ENCODE measurements around the gene WRAP73. TPM values are rescaled to one million over a fixed set of nuclear protein-coding genes. Genes with fewer than 3 reads are reported as not detected.
A peak's percentile ranks its signal among the peaks of the same experiment; 100 is the strongest.

The WRAP73 gene
- polyA plus RNA-seq (2012; ENCODE audit: insufficient read depth, insufficient read length): 71.2 TPM

DNA sequence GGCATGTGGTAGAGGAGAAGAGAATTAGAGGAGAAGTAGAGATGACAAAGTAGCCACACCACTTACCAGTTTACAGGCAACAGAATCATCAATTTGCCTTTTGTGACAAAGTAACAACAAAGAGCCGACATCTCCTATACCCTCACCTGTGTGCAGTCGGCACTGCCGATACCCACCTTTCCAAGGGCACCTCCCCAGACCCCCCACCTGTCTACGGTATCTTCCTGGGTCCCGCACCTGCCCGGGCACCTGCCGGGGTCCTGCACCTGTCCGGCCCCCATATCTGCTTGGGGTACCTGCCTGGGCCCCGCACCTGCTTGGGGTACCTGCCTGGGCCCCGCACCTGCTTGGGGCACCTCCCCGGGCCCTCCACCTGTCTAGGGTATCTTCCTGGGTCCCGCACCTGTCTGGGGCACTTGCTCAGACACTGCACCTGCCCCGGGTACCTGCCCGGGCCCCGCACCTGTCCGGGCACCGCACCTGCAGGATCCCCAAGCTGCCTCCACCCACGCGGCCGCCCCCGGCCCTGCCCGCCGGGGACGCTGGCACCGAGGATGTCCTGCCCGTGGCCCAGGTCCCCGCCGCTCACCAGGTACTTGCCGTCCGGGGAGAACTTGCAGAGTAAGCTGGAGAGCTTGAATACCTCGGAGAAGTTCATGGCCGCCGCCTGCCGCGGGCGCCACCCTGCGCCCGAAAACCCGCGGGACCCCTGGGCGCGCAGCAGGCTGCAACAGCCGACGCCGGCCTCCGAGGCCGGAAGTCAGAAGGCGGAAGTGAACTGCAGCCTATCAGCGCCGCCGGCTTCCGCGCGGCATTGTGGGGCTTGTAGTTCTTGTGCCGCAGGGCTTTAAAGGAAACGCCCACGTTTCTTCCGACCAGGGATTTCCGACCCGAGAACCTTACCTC lies at the start of gene WRAP73:
TSS of gene WRAP73 (minus strand) at position 762 of the 906 bp plus-strand sequence. CDS start at position 658, 104 bp downstream.
- DNase-seq (ENCODE audit: low read depth, low spot score): peak; percentile 86
- peak within 1 kb of the TSS; percentile 69 for H3K4me3 ChIP-seq (ENCODE audit: low read length)

DNA sequence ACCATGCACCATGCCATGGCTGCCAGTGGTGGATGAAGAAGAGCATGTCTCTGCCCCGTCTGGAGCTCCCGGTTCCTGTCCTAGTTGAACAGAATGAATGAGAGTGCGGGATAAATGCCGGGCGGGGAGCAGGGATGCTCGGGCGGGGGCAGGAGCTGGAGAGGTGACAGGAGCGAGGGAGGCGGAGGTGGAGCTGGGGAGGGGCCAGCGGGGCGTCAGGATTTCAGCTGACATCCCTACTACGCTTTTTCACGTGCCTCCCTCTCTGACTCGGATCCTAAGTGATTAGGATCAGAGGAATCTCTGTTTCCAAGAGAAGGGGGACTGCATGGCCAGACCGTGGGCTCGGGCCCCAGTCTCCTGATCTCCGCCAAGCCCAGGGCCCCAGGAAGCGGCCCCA lies 49.7 kb upstream of the WRAP73 start:
- H3K4me3 ChIP-seq (ENCODE audit: low read length): no peak overlapping the region
- DNase-seq (ENCODE audit: low read depth, low spot score): no peak

GRCh38 chr1:3698660-3699408 lies 48.9 kb upstream of the WRAP73 start:
- no peak for DNase-seq (ENCODE audit: low read depth, low spot score)
- no peak overlapping the region for H3K4me3 ChIP-seq (ENCODE audit: low read length)

DNA sequence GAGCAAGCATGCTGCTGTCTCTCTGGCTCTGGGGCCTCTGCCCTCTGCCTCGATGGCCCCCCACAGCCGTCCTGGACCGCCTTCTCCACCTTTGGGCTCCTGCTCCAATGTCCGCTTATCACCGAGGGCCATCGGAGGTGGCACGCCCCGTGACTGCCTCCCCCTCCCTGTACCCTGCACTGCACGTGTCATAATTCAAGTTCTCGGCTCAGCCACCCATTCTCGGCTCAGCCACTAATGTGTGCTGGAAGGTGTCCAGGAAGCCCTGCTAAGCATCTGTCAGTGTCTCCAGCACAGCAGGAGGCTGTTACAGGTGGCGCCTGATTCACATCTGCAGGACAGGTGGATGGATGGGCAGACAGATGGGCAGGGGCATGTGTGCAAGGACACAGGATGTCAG lies 47.9 kb upstream of the WRAP73 start:
- no peak overlapping the region for H3K4me3 ChIP-seq (ENCODE audit: low read length)
- DNase-seq (ENCODE audit: low read depth, low spot score): no peak

GRCh38 chr1:3697104-3697503 lies 47.2 kb upstream of the WRAP73 start:
- no peak overlapping the region for H3K4me3 ChIP-seq (ENCODE audit: low read length)
- DNase-seq (ENCODE audit: low read depth, low spot score): no peak

- no peak for DNase-seq (ENCODE audit: low read depth, low spot score)
- no peak overlapping the region for H3K4me3 ChIP-seq (ENCODE audit: low read length)
These were observed 46.8 kb upstream of the WRAP73 start for GRCh38 chr1:3696689-3697088.

GRCh38 chr1:3695326-3696217 lies 45.7 kb upstream of the WRAP73 start:
- no peak overlapping the region for H3K4me3 ChIP-seq (ENCODE audit: low read length)

DNA sequence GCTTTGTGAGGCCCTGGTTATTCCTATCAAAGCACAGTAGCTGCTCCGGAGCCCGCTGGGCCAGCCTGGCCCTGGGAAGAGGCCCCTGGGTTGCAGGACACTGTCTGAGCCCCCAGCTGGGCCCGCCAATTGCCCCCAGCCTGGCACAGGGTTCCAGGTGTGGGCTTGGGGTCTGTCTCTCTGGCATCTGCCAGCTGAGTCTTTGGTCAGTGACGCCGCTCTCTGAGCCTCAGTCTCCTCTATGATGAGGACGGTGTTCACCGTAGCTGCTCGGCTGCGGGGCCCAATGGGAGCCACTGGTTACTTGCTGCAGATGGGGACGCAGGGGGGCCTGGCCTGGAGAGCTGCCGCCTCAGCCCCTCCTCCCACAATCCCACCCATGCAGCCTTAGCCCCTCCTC lies 43.4 kb upstream of the WRAP73 start:
- H3K4me3 ChIP-seq (ENCODE audit: low read length): no peak overlapping the region
- no peak for DNase-seq (ENCODE audit: low read depth, low spot score)

More at GRCh38 chr1:3695326-3696217, 45.7 kb upstream of the WRAP73 start:
- DNase-seq (ENCODE audit: low read depth, low spot score): no peak

DNA sequence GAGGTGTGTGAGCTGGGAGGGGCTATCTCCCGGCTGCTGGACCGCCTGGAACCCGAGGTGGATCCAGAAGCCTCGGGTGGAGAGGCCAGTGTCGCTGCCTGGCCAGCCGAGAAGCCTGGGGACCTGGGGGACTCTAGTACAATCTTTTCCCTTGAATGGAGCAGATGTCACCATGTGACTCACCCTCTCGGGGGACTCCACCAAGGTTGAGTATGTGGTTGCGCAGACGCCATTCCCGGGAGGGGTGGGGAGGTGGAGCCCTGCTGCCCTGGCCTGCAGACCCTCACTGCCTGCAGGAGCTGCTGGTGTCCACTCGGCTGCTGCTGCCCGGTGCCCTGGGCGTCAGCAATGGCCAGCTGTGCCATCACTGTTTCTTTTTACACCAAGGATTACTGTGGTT lies 42.7 kb upstream of the WRAP73 start:
- DNase-seq (ENCODE audit: low read depth, low spot score): no peak
- H3K4me3 ChIP-seq (ENCODE audit: low read length): no peak overlapping the region

DNA sequence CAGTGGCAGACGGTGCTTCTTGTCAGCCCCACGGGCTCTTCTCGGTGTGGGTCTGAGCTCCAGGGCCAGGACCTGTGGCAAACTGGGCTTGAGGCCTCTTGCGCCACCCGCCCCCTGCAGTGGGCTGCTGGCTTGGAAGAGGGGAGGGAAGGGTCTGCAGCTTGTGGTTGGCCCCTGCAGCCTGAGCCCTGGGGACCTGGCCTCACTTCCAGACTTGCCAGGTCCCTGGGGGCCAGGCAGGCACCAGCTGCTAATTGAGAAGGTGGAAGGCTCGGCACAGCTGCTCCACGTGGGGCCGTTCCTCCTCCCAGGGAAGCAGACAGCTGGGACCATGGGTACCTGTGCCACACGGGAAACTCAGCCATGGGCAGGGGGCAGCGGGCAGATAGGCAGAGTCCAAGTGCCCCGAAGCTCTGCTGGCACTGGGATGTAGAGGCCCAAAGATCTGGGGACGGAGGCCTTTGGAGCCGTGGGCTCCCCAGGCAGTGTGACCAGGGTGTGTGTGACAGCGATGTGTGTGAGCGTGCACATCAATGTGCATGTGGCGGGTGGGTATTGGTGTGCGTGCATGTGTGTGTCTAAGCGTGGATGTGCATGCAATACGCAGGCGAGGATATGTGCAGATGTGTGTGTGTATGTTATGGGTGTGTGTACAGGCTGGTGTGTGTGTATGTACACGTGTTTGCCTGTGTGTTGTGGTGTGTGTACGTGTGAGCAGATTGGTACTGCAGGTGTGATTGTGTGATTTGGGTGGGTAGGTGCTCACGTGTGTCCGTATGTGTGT lies 41.7 kb upstream of the WRAP73 start:
- H3K4me3 ChIP-seq (ENCODE audit: low read length): no peak overlapping the region
- DNase-seq (ENCODE audit: low read depth, low spot score): no peak

DNA sequence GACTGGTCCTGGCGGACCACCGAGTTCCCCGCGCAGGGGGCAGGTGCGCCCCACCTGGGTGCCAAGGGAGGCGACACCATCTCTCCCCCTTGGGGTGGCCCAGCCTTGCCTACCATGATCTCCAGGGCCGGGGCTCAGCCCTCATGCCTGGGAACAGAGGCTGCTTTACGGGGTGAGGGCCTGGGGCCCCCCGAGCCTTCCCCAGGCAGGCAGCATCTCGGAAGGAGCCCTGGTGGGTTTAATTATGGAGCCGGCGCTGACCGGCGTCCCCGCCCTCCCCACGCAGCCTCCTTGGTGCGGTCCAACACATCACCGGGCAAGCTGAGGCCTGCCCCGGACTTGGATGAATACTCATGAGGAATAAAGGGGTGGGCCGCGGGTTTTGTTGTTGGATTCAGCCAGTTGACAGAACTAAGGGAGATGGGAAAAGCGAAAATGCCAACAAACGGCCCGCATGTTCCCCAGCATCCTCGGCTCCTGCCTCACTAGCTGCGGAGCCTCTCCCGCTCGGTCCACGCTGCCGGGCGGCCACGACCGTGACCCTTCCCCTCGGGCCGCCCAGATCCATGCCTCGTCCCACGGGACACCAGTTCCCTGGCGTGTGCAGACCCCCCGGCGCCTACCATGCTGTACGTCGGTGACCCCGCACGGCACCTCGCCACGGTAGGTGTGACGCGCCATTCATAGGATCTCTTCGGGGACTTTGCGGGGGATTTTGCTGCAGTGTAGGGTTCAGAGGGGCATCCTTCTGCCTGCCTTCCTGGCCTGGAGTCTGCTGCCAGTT lies 40.6 kb upstream of the WRAP73 start:
- H3K4me3 ChIP-seq (ENCODE audit: low read length): no peak overlapping the region
- DNase-seq (ENCODE audit: low read depth, low spot score): no peak

DNA sequence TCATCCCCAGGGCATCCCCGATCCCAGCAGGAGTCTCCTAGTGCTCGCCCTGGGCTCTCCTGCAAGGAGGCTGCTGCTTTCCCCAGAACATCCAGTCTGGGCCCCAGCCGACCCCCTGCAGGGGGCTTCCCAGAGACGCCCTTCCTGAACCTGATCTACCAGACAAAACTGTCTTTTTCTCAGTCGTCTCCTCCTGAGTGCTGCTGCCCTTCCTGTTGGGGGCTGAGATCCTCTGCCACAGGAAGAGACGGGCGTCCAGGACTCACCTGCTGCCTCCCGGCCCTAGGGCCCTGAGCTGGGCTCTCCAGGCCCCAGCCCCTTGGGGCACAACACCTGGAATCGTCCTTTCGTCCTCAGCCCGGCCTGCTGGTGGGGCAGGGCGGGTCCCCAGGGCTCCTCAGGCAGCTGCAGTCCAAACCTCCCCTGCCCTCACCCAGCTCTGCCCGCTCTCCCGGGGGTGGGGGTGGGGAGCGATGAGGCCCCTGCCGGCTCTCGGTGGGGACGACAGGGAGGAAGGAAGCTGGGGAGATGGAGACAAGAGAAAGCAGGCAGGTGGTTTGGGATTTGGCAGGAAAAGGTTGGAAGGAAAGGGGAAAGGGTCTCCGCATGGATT lies 39.3 kb upstream of the WRAP73 start:
- no peak overlapping the region for H3K4me3 ChIP-seq (ENCODE audit: low read length)
- DNase-seq (ENCODE audit: low read depth, low spot score): no peak

DNA sequence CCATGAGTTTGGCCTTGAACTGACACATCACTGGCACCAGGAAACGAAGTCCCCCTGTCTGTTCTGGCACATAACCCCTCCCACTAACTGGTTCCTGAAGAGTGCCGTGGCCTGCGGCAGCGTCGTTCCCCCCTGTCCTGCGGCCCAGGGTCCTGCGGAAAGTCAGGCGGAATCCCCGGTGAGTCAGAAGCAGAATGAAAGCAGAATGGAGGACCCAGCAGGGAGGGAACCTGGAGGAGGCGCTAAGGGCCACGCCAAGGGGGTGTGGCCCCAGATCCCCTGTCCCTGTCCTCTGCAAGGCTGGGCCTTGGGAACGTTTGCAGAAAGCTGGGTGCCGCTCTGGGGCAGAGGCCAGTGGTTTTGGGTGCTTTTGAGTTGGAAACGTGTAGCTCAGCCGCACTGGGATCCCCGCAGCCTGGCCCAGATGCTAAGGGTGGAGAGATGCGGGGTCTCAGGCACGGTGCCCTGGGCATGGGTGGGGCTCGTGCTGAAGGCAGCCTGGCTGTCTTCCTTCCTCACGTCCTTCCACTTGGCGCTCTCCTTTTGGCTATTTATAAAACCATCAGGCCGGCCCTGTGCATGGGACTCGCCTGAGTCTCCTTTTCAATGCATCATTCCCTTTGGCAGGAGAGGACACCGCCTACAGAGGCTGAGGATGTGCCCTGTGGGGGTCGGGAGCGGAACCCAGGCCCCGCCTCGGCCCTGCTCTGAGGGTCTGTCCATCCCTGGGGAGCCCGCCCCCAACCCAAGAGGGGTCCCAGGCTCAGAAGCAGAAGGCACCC lies 38.6 kb upstream of the WRAP73 start:
- no peak for DNase-seq (ENCODE audit: low read depth, low spot score)
- no peak overlapping the region for H3K4me3 ChIP-seq (ENCODE audit: low read length)

DNA sequence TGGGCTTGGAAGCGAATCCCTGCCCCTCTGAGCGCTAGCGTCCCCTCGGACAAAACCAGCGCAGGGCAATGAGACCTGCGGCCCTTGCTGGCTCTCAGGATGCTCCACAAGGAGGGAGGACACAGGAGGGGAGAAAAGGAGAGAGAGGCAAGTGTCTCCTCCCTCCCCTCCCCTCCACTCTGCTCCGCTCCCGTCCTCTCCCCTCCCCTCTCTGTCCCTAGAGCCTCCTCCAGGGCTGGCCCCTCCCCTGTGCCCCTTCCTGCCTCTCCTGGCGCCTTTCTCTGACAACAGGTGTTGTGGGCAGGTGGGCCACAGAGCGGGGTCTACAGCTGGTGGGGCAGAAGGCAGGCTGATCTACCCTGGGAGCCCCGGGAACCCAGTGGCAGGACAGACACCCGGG lies 37.6 kb upstream of the WRAP73 start:
- no peak overlapping the region for H3K4me3 ChIP-seq (ENCODE audit: low read length)
- no peak for DNase-seq (ENCODE audit: low read depth, low spot score)

- no peak overlapping the region for H3K4me3 ChIP-seq (ENCODE audit: low read length)
- no peak for DNase-seq (ENCODE audit: low read depth, low spot score)
These were observed 36.0 kb upstream of the WRAP73 start for GRCh38 chr1:3685906-3686305.

GRCh38 chr1:3685222-3685621 lies 35.3 kb upstream of the WRAP73 start:
- no peak for DNase-seq (ENCODE audit: low read depth, low spot score)
- H3K4me3 ChIP-seq (ENCODE audit: low read length): no peak overlapping the region

- H3K4me3 ChIP-seq (ENCODE audit: low read length): no peak overlapping the region
- no peak for DNase-seq (ENCODE audit: low read depth, low spot score)
These were observed 34.1 kb upstream of the WRAP73 start for GRCh38 chr1:3683992-3684391.
